Stimulated activated CD8-positive, alpha-beta memory T cell treated with anti-CD3 and anti-CD28 coated beads, Interleukin-7, amount 100 ng/mL, for 24 hours (primary cell): ENCODE measurements around the gene ZNF598.
"Not testable (repeated sequence)": the region's sequence is repeated elsewhere in the genome, so short reads cannot be mapped to it uniquely, and the experiment has no call there.

Experiments used
- DNase-seq: peaks from one replicate; pipeline ENCODE4 v3.0.0-alpha.2; 2020; ENCODE audit warnings: low read depth

The ZNF598 gene

GRCh38 chr16:1975432-1976215, 34.0 kb downstream of the ZNF598 start:
- no peak for DNase-seq

- DNase-seq = no peak
These were observed 35.2 kb downstream of the ZNF598 start for GRCh38 chr16:1974157-1975070.

GRCh38 chr16:1973461-1974156, 36.0 kb downstream of the ZNF598 start:
- DNase-seq = no peak

- no peak for DNase-seq
These were observed 37.1 kb downstream of the ZNF598 start for GRCh38 chr16:1972490-1972877.

- DNase-seq = peak; percentile 92
These were observed 37.7 kb downstream of the ZNF598 start, which contains the start of gene TBL3 for GRCh38 chr16:1971796-1972489. TSS of gene TBL3 (plus strand) at chr16:1972053. CDS start at chr16:1972165, 112 bp downstream.

GRCh38 chr16:1968146-1968953, 41.3 kb downstream of the ZNF598 start:
- no peak for DNase-seq

GRCh38 chr16:1966460-1966859, 43.2 kb downstream of the ZNF598 start, which contains the start of gene RNF151:
TSS of gene RNF151 (plus strand) at chr16:1966856. CDS start at chr16:1966882, 26 bp downstream.
- no peak for DNase-seq

GRCh38 chr16:1965396-1966001, 44.1 kb downstream of the ZNF598 start:
- DNase-seq = no peak

GRCh38 chr16:1964506-1965395, 44.9 kb downstream of the ZNF598 start, which contains the start of gene RPS2:
TSS of gene RPS2 (minus strand) at chr16:1964826. CDS start at chr16:1964625, 201 bp downstream.
- DNase-seq = peak; percentile 90

- no peak for DNase-seq
These were observed 45.7 kb downstream of the ZNF598 start for GRCh38 chr16:1963806-1964505.

- DNase-seq = not testable (repeated sequence)
These were observed 47.2 kb downstream of the ZNF598 start for GRCh38 chr16:1962161-1963153.

- DNase-seq = no peak
These were observed 48.0 kb downstream of the ZNF598 start for GRCh38 chr16:1961651-1962067.

- no peak for DNase-seq
These were observed 48.7 kb downstream of the ZNF598 start for GRCh38 chr16:1960665-1961630.

GRCh38 chr16:1959269-1960039, 50.2 kb downstream of the ZNF598 start, which contains the start of gene NDUFB10:
TSS of gene NDUFB10 (plus strand) at chr16:1959538. CDS start at chr16:1959625, 87 bp downstream.
- peak; percentile 82 for DNase-seq

GRCh38 chr16:1958715-1959268, 50.8 kb downstream of the ZNF598 start:
- no peak for DNase-seq
